K562 (cell line): ENCODE measurements around the gene ATP5PF. TPM values are rescaled to one million over a fixed set of nuclear protein-coding genes. Genes with fewer than 3 reads are reported as not detected.

Experiments
- C11orf30 ChIP-seq: fragments of 450-650 bp; IDR thresholded peaks from 2 replicates; pipeline ENCODE4 v1.6.1; 2016; ENCODE audit warnings: low read depth, mild to moderate bottlenecking
- E2F3 ChIP-seq: fragments of 250-450 bp; sonication (Bioruptor Pico); IDR thresholded peaks from 2 replicates; pipeline ENCODE4 v1.4.0; 2020; ENCODE audit warnings: mild to moderate bottlenecking
- ELF2 ChIP-seq: fragments of 250-450 bp; sonication (Bioruptor Pico); IDR thresholded peaks from 2 replicates; pipeline ENCODE4 v1.5.0; 2021; ENCODE audit warnings: mild to moderate bottlenecking
- ESRRB ChIP-seq: fragments of 250-450 bp; sonication (Bioruptor Pico); IDR thresholded peaks from 2 replicates; pipeline ENCODE4 v1.5.0; 2020; ENCODE audit warnings: mild to moderate bottlenecking, moderate library complexity, borderline replicate concordance
- ETV1 ChIP-seq: fragments of 450-650 bp; conservative IDR thresholded peaks from 2 replicates; pipeline ENCODE4 v1.6.1; 2016; ENCODE audit warnings: missing genetic modification characterization, control low read depth, low read depth, missing compliant biosample characterization
- EWSR1 ChIP-seq: fragments of 450-650 bp; IDR thresholded peaks from 2 replicates; pipeline ENCODE4 v1.6.1; 2018; ENCODE audit warnings: borderline replicate concordance, mild to moderate bottlenecking, low read depth, moderate library complexity; ENCODE audit not compliant: partially characterized antibody
- GTF2A2 ChIP-seq: IDR thresholded peaks from 2 replicates; pipeline ENCODE4 v1.6.1; 2016; ENCODE audit warnings: mild to moderate bottlenecking, missing genetic modification characterization, missing compliant biosample characterization
- HMG20A ChIP-seq: fragments of 450-650 bp; formaldehyde crosslinking; conservative IDR thresholded peaks from 2 replicates; pipeline ENCODE4 v1.4.0; 2020; ENCODE audit warnings: mild to moderate bottlenecking, mixed read lengths
- NRF1 ChIP-seq, 2 experiments: fragments of 450-650 bp; IDR thresholded peaks in 1 of 2; conservative IDR thresholded peaks in 1 of 2; 2 replicates each; pipeline ENCODE4 v1.6.1; 2014; ENCODE audit warnings: mild to moderate bottlenecking in 2 of 2
- PHTF2 ChIP-seq: fragments of 250-450 bp; sonication (Bioruptor Pico); IDR thresholded peaks from 2 replicates; pipeline ENCODE4 v1.5.0; 2021; ENCODE audit warnings: mild to moderate bottlenecking
- SMARCA4 ChIP-seq: fragments of 450-650 bp; IDR thresholded peaks from 2 replicates; pipeline ENCODE4 v1.6.1; 2016
- SP2 ChIP-seq: IDR thresholded peaks from 2 replicates; pipeline ENCODE4 v1.6.1; 2011; ENCODE audit warnings: mild to moderate bottlenecking, low read depth, low read length, moderate library complexity; ENCODE audit not compliant: poor library complexity, severe bottlenecking; ENCODE audit errors: extremely low read depth
- TARDBP ChIP-seq: fragments of 450-650 bp; IDR thresholded peaks from 2 replicates; pipeline ENCODE4 v1.6.1; 2016
- ZFP30 ChIP-seq: fragments of 250-450 bp; sonication (Bioruptor Pico); IDR thresholded peaks from 2 replicates; pipeline ENCODE4 v1.8.0; 2022; ENCODE audit warnings: moderate library complexity, mild to moderate bottlenecking, inconsistent platforms, borderline replicate concordance
- ZNF140 ChIP-seq: fragments of 250-450 bp; sonication (Bioruptor Pico); IDR thresholded peaks from 2 replicates; pipeline ENCODE4 v1.8.0; 2021; ENCODE audit warnings: moderate library complexity, mild to moderate bottlenecking, inconsistent platforms
- ZNF23 ChIP-seq: fragments of 250-450 bp; sonication (Bioruptor Pico); IDR thresholded peaks from 2 replicates; pipeline ENCODE4 v1.4.0; 2020; ENCODE audit warnings: mild to moderate bottlenecking
- polyA plus RNA-seq, 8 experiments: library from polyadenylated mRNA; depleted of rRNA in 4 of 8; stranded (reverse) in 5 of 8; unstranded in 3 of 8; fragments of >200 nt; fragmentation: Nextera tagmentation in 2 of 8; fragmentation: Illumina TruSeq in 1 of 8; extraction: Ambion mirVana in 2 of 8; extraction: Trizol in 1 of 8; gene quantifications; 2 replicates each; pipeline versions ENCODE4 v1.2.1 to v1.2.3, GENCODE V29; 2011 to 2014; ENCODE audit warnings: inconsistent platforms in 1 of 8, missing spikeins in 1 of 8
- total RNA-seq, 7 experiments: library from RNA; depleted of rRNA in 6 of 7; stranded (reverse); fragments of >200 nt in 6 of 7; fragmentation: Illumina TruSeq in 2 of 7; extraction: Trizol in 2 of 7; gene quantifications; 2 replicates each; pipeline versions ENCODE4 v1.2.1 to v1.2.3, GENCODE V29; 2011 to 2021; ENCODE audit warnings: low replicate concordance in 1 of 7
- TF ChIP-seq, protein P1 (sequence below), 3 experiments: fragments of 200-800 bp in 1 of 3; fragments of 250-450 bp in 1 of 3; fragments of 450-650 bp in 1 of 3; sonication (Bioruptor Pico) in 1 of 3; sonication (Bioruptor generic) in 1 of 3; formaldehyde crosslinking in 1 of 3; IDR thresholded peaks; 2 replicates each; pipeline versions ENCODE4 v1.6.1 to v1.8.0; 2016 to 2022; ENCODE audit warnings: mild to moderate bottlenecking in 2 of 3, missing genetic modification characterization in 2 of 3, missing compliant biosample characterization in 1 of 3, moderate library complexity in 1 of 3
- TF ChIP-seq, protein P2 (sequence below): fragments of 250-450 bp; sonication (Bioruptor Pico); IDR thresholded peaks from 2 replicates; pipeline ENCODE4 v1.8.0; 2021; ENCODE audit warnings: mild to moderate bottlenecking, moderate library complexity
- TF ChIP-seq, protein P3 (sequence below), 2 experiments: fragments of 200-800 bp in 1 of 2; sonication (Bioruptor generic) in 1 of 2; sonication (generic) in 1 of 2; formaldehyde crosslinking in 1 of 2; IDR thresholded peaks in 1 of 2; conservative IDR thresholded peaks in 1 of 2; 2 replicates each; pipeline versions ENCODE4 v1.5.0 to v1.6.1; 2016 to 2020; ENCODE audit warnings: missing compliant biosample characterization in 1 of 2, missing genetic modification characterization in 1 of 2, missing genetic modification reagents in 1 of 2
- TF ChIP-seq, protein P4 (sequence below): fragments of 250-450 bp; sonication (Bioruptor Pico); IDR thresholded peaks from 2 replicates; pipeline ENCODE4 v1.5.0; 2020; ENCODE audit warnings: mild to moderate bottlenecking

ATP5PF gene
- total and polyA plus RNA-seq, 9 of the 15 experiments (the other 6 are each of a cell fraction or from before 2014, with no cell fraction given), result 242 to 2,488 (median 533) TPM

DNA sequence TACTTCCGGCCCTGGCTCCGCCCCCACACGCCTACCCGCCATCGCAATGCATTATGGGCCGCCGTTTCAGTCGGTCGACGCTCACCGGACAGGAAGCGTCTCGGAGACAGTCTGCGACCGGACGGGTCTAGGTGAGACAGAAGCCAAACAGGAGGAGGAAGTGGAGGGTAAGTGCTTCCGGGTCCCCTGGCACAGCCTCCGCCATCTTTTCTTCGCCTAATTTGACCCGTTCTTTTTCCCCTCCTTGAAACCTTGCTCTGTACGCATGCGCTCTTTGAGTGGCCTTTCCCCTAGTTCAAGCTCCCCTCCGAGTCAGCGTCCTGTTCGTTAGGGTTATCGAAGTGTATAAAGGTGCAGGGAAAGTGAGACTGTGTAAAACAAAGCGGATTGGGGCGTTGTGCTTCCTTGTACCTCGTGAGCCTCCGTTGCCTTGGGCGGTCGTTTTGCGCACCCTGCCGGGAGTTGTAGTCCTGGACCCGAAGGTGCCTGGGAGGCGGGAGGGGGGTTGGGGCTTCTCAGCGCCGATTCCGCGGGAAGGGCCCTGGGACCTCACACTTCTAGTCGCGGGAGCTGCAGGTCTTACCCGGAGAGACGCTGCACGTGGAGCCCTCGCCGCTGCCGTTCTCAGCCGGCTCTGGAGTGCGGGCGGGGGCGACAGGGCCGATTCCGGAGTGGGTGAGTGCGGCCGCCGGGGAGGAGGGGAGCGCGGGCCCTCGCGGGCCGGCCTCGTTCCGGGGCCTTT lies at the start of gene ATP5PF, which contains the start of gene GABPA (continued):
- TF ChIP-seq, protein P1, sequence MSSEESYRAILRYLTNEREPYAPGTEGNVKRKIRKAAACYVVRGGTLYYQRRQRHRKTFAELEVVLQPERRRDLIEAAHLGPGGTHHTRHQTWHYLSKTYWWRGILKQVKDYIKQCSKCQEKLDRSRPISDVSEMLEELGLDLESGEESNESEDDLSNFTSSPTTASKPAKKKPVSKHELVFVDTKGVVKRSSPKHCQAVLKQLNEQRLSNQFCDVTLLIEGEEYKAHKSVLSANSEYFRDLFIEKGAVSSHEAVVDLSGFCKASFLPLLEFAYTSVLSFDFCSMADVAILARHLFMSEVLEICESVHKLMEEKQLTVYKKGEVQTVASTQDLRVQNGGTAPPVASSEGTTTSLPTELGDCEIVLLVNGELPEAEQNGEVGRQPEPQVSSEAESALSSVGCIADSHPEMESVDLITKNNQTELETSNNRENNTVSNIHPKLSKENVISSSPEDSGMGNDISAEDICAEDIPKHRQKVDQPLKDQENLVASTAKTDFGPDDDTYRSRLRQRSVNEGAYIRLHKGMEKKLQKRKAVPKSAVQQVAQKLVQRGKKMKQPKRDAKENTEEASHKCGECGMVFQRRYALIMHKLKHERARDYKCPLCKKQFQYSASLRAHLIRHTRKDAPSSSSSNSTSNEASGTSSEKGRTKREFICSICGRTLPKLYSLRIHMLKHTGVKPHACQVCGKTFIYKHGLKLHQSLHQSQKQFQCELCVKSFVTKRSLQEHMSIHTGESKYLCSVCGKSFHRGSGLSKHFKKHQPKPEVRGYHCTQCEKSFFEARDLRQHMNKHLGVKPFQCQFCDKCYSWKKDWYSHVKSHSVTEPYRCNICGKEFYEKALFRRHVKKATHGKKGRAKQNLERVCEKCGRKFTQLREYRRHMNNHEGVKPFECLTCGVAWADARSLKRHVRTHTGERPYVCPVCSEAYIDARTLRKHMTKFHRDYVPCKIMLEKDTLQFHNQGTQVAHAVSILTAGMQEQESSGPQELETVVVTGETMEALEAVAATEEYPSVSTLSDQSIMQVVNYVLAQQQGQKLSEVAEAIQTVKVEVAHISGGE (CRISPR knock-in tag; IDR thresholded peaks at IDR 0.05), result peak; percentile 93 to 99 (median 98); a peak in 5 of 6 replicates
- TF ChIP-seq GTF2A2 (tag) (0 out of 2 replicates have a peak, but pooled peaks have one; percentile 12), SP2 (no peak), NRF1 (conservative IDR thresholded peaks at IDR 0.05 in 1 of 2, IDR thresholded peaks at IDR 0.05 in 1 of 2) (peak; percentile 91 to 92), ETV1 (peak; percentile 97), E2F3 (CRISPR knock-in tag) (peak; percentile 84), ZNF23 (CRISPR knock-in tag) (no peak), SMARCA4 (no peak), TARDBP (peak; percentile 10; the same call in 1 of the 2 replicates), ELF2 (CRISPR knock-in tag) (peak; percentile 88), ZFP30 (CRISPR knock-in tag) (no peak), EWSR1 (no peak), PHTF2 (CRISPR knock-in tag) (no peak), ZNF140 (no peak), C11orf30 (peak; percentile 90), HMG20A (CRISPR knock-in tag) (no peak), ESRRB (no peak)
- TF ChIP-seq, protein P2, sequence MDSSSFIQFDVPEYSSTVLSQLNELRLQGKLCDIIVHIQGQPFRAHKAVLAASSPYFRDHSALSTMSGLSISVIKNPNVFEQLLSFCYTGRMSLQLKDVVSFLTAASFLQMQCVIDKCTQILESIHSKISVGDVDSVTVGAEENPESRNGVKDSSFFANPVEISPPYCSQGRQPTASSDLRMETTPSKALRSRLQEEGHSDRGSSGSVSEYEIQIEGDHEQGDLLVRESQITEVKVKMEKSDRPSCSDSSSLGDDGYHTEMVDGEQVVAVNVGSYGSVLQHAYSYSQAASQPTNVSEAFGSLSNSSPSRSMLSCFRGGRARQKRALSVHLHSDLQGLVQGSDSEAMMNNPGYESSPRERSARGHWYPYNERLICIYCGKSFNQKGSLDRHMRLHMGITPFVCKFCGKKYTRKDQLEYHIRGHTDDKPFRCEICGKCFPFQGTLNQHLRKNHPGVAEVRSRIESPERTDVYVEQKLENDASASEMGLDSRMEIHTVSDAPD (CRISPR knock-in tag), result no peak
- TF ChIP-seq, protein P3, sequence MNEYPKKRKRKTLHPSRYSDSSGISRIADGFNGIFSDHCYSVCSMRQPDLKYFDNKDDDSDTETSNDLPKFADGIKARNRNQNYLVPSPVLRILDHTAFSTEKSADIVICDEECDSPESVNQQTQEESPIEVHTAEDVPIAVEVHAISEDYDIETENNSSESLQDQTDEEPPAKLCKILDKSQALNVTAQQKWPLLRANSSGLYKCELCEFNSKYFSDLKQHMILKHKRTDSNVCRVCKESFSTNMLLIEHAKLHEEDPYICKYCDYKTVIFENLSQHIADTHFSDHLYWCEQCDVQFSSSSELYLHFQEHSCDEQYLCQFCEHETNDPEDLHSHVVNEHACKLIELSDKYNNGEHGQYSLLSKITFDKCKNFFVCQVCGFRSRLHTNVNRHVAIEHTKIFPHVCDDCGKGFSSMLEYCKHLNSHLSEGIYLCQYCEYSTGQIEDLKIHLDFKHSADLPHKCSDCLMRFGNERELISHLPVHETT (CRISPR knock-in tag; conservative IDR thresholded peaks at IDR 0.05 in 1 of 2, IDR thresholded peaks at IDR 0.05 in 1 of 2), result peak in 1 of 2 experiments; percentile 100; a peak in 2 of 4 replicates
- TF ChIP-seq, protein P4, sequence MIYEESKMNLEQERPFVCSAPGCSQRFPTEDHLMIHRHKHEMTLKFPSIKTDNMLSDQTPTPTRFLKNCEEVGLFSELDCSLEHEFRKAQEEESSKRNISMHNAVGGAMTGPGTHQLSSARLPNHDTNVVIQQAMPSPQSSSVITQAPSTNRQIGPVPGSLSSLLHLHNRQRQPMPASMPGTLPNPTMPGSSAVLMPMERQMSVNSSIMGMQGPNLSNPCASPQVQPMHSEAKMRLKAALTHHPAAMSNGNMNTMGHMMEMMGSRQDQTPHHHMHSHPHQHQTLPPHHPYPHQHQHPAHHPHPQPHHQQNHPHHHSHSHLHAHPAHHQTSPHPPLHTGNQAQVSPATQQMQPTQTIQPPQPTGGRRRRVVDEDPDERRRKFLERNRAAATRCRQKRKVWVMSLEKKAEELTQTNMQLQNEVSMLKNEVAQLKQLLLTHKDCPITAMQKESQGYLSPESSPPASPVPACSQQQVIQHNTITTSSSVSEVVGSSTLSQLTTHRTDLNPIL (CRISPR knock-in tag), result no peak
